Panc1 (cell line): Measurements from ENCODE around the gene DLG2. TPM values are rescaled to one million over a fixed set of nuclear protein-coding genes. Genes with fewer than 3 reads are reported as not detected.

Experiments
- ATAC-seq: fragments of 200-7000 bp; cut with Tn5 transposase; 2 replicates; pipeline ENCODE4 v1.9.1; 2020; ENCODE audit warnings: mild to moderate bottlenecking, moderate library complexity
- BruUV-seq: library from RNA; stranded (reverse); fragments of 400-500 nt; replicated peaks from 2 replicates; lab custom pipeline; 2021; lab: Mats Ljungman, UMichigan
- CTCF ChIA-PET: fragments of 300-600 bp; sonication (Branson Sonifier 250); formaldehyde crosslinking; loops from one replicate; lab custom pipeline; 2022; ENCODE audit warnings: antibody characterized with exemption; lab: Charles Lee
- POLR2A ChIA-PET: fragments of 300-600 bp; sonication (Branson Sonifier 250); formaldehyde crosslinking; loops from one replicate; lab custom pipeline; 2022; ENCODE audit warnings: antibody characterized with exemption; lab: Charles Lee
- DNase-seq: peaks from one replicate; pipeline ENCODE4 v3.0.0-alpha.2; 2010; ENCODE audit warnings: low read depth, low spot score
- H3K27ac ChIP-seq: 2 replicates; pipeline ENCODE4 v1.5.1; 2011; ENCODE audit warnings: mild to moderate bottlenecking, low read length, inconsistent platforms
- H3K27me3 ChIP-seq: fragments of 200-500 bp; sonication (Bioruptor generic); 2 replicates; pipeline ENCODE4 v1.6.0; 2014; ENCODE audit warnings: low read length, inconsistent platforms; ENCODE audit not compliant: control insufficient read depth, insufficient read depth
- H3K36me3 ChIP-seq: fragments of 200-500 bp; sonication (Bioruptor generic); 2 replicates; pipeline ENCODE4 v1.5.1; 2014; ENCODE audit warnings: inconsistent platforms, mild to moderate bottlenecking, low read length, moderate library complexity; ENCODE audit not compliant: control insufficient read depth, insufficient read depth
- H3K4me1 ChIP-seq: 2 replicates; pipeline ENCODE4 v1.5.1; 2011; ENCODE audit warnings: inconsistent platforms, mild to moderate bottlenecking, low read length, moderate library complexity; ENCODE audit not compliant: control insufficient read depth, insufficient read depth
- H3K4me3 ChIP-seq, 2 experiments: 2 replicates each; pipeline ENCODE4 v1.5.1; 2011 to 2012; ENCODE audit warnings: low read depth in 2 of 2, low read length in 2 of 2, mild to moderate bottlenecking in 2 of 2, inconsistent platforms in 1 of 2, moderate library complexity in 1 of 2
- H3K9me3 ChIP-seq: fragments of 200-500 bp; sonication (Bioruptor generic); 2 replicates; pipeline ENCODE4 v1.5.1; 2014; ENCODE audit warnings: low read depth, mild to moderate bottlenecking, inconsistent platforms, low read length, moderate library complexity; ENCODE audit not compliant: control insufficient read depth, insufficient read depth
- CTCF ChIP-seq: fragments of 450-650 bp; IDR thresholded peaks from 2 replicates; pipeline ENCODE4 v1.5.1; 2017; ENCODE audit warnings: mild to moderate bottlenecking
- POLR2AphosphoS5 ChIP-seq: IDR thresholded peaks from 2 replicates; pipeline ENCODE4 v1.6.1; 2012; ENCODE audit warnings: mild to moderate bottlenecking, low read depth, low read length, moderate library complexity
- SIN3A ChIP-seq: IDR thresholded peaks from 2 replicates; pipeline ENCODE4 v1.6.1; 2012; ENCODE audit warnings: low read depth, mild to moderate bottlenecking, low read length, moderate library complexity, borderline replicate concordance; ENCODE audit not compliant: insufficient read depth
- TCF7L2 ChIP-seq: IDR thresholded peaks from 2 replicates; pipeline ENCODE4 v1.6.1; 2011; ENCODE audit warnings: mild to moderate bottlenecking, low read depth, low read length, inconsistent platforms
- in situ Hi-C: cut with HindIII; loops from 2 replicates; pipeline ENCODE4 v1.10.0; 2016; ENCODE audit warnings: low sequenced_read_pairs, low pct_unique_long_range_greater_than_20kb
- intact Hi-C: fragments of 100-400 bp; cut with micrococcal nuclease; formaldehyde crosslinking; loops from one replicate; pipeline ENCODE4 v1.10.0; 2022; ENCODE audit not compliant: unreplicated experiment
- total RNA-seq: library from RNA; stranded (reverse); gene quantifications from one replicate; pipeline ENCODE4 v1.2.1, GENCODE V29; 2021; ENCODE audit not compliant: unreplicated experiment
- TF ChIP-seq, protein P1 (sequence below), 2 experiments: IDR thresholded peaks; 2 replicates each; pipeline ENCODE4 v1.6.1; 2011 to 2012; ENCODE audit warnings: low read depth in 2 of 2, control low read depth in 1 of 2, low read length in 1 of 2, mild to moderate bottlenecking in 1 of 2, moderate library complexity in 1 of 2; ENCODE audit not compliant: insufficient read depth in 1 of 2

The DLG2 gene
- total RNA-seq, 1 experiment from 2014 or later = 4.2 TPM

DNA sequence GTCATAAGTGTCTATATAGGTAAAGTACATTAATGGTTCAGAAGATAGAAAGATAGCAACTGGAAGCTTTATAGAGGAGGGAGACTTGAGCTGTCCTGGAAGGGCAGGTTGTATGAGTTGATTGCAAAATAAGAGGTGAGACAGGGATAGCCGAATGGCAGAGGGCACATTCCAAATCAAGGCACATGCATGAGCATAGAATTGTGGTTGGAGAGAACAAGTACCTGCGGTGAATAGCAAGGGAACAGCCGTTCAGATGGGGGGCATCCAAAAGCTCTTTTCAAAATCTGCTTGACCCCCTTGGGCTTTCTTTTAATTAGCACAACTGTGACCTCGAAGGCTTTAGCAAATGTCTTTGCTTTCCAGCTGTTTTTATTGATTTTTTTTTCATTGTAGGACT is 1868.0 kb downstream of the DLG2 start:
- BruUV-seq = no TSS peak
- no peak overlapping the region for H3K4me3 ChIP-seq
- in situ Hi-C loops (no loop called here), intact Hi-C loops (no loop called here)
- ChIA-PET CTCF (no interaction called here), POLR2A (no interaction called here)
- TF ChIP-seq CTCF = no peak
- no peak for TF ChIP-seq SIN3A
- TF ChIP-seq POLR2AphosphoS5 = no peak
- H3K27me3 ChIP-seq = no peaks in the 10 kb centered on the region; the same call in 1 of the 2 replicates
- no peak for ATAC-seq
- no peak overlapping the region for H3K27ac ChIP-seq
- H3K4me1 ChIP-seq = no peaks in the 10 kb centered on the region
- H3K9me3 ChIP-seq = no peaks in the 10 kb centered on the region
- DNase-seq = no peak
- no peaks in the 10 kb centered on the region for H3K36me3 ChIP-seq

GRCh38 chr11:83751041-83751440 is 1876.1 kb downstream of the DLG2 start:
- no TSS peak for BruUV-seq
- Histone ChIP-seq H3K27me3 (no peaks in the 10 kb centered on the region), H3K9me3 (no peaks in the 10 kb centered on the region), H3K27ac (no peak overlapping the region), H3K4me1 (no peaks in the 10 kb centered on the region), H3K4me3 (no peak overlapping the region), H3K36me3 (no peaks in the 10 kb centered on the region)
- intact Hi-C loops (no loop called here), in situ Hi-C loops (no loop called here)
- ChIA-PET CTCF (no interaction called here), POLR2A (no interaction called here)
- DNase-seq = no peak
- no peak for ATAC-seq
- TF ChIP-seq POLR2AphosphoS5 = no peak
- TF ChIP-seq TCF7L2 = no peak
- TF ChIP-seq, protein P1, sequence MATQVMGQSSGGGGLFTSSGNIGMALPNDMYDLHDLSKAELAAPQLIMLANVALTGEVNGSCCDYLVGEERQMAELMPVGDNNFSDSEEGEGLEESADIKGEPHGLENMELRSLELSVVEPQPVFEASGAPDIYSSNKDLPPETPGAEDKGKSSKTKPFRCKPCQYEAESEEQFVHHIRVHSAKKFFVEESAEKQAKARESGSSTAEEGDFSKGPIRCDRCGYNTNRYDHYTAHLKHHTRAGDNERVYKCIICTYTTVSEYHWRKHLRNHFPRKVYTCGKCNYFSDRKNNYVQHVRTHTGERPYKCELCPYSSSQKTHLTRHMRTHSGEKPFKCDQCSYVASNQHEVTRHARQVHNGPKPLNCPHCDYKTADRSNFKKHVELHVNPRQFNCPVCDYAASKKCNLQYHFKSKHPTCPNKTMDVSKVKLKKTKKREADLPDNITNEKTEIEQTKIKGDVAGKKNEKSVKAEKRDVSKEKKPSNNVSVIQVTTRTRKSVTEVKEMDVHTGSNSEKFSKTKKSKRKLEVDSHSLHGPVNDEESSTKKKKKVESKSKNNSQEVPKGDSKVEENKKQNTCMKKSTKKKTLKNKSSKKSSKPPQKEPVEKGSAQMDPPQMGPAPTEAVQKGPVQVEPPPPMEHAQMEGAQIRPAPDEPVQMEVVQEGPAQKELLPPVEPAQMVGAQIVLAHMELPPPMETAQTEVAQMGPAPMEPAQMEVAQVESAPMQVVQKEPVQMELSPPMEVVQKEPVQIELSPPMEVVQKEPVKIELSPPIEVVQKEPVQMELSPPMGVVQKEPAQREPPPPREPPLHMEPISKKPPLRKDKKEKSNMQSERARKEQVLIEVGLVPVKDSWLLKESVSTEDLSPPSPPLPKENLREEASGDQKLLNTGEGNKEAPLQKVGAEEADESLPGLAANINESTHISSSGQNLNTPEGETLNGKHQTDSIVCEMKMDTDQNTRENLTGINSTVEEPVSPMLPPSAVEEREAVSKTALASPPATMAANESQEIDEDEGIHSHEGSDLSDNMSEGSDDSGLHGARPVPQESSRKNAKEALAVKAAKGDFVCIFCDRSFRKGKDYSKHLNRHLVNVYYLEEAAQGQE (IDR thresholded peaks at IDR 0.05; ENCODE audit: insufficient read depth in 1 of 2, low read depth in 2 of 2, low read length in 1 of 2) = no peak
- no peak for TF ChIP-seq SIN3A
- no peak for TF ChIP-seq CTCF
